ENCODE measurements around the gene BCOR. TPM values are rescaled to one million over a fixed set of nuclear protein-coding genes. Genes with fewer than 3 reads are reported as not detected.

Gene BCOR
- total and polyA plus RNA-seq, 2 of the 13 experiments (the other 11 are each of a cell fraction or from before 2014, with no cell fraction given): 14.3 to 15.2 TPM

DNA sequence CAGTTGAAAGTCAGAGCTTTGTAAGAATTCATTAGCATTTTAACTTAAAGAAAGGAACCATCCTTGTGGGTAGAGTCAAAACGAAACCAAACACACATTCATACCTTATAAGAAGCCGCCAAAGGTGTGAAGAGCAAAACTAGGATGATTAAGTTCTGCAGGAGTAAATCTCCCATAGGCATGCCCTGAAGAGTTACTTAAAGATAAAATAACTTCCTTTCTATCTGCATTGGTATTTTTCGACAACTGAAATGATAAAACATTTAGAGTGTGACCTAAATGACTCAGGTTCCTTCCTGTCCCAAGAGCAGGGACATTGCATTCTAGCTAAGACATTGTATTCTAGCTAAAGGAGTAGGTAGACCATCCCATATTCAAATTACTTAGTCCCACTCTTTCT, 75.3 kb downstream of the BCOR start:
- no peak overlapping the region for H3K4me2 ChIP-seq (ENCODE audit: low read depth, low read length)
- no peak for ATAC-seq
- FAIRE-seq: no peak
- no peak overlapping the region for H3K9ac ChIP-seq (ENCODE audit: insufficient read depth, low read depth, low read length)
- in situ Hi-C loops (cut with HindIII; ENCODE audit: extremely low pct_ligation_motif_present, low pct_unique_long_range_greater_than_20kb): no loop called here
- H3K27me3 ChIP-seq (ENCODE audit: control insufficient read depth in 1 of 2, insufficient read depth in 2 of 2, low read length in 2 of 2): no peaks in the 10 kb centered on the region
- no TSS peak for BruUV-seq (replicated peaks)
- TF ChIP-seq RORA (CRISPR knock-in tag; IDR thresholded peaks at IDR 0.05): no peak
- TF ChIP-seq BRD4 (CRISPR knock-in tag; IDR thresholded peaks at IDR 0.05): no peak
- TF ChIP-seq, protein P1, sequence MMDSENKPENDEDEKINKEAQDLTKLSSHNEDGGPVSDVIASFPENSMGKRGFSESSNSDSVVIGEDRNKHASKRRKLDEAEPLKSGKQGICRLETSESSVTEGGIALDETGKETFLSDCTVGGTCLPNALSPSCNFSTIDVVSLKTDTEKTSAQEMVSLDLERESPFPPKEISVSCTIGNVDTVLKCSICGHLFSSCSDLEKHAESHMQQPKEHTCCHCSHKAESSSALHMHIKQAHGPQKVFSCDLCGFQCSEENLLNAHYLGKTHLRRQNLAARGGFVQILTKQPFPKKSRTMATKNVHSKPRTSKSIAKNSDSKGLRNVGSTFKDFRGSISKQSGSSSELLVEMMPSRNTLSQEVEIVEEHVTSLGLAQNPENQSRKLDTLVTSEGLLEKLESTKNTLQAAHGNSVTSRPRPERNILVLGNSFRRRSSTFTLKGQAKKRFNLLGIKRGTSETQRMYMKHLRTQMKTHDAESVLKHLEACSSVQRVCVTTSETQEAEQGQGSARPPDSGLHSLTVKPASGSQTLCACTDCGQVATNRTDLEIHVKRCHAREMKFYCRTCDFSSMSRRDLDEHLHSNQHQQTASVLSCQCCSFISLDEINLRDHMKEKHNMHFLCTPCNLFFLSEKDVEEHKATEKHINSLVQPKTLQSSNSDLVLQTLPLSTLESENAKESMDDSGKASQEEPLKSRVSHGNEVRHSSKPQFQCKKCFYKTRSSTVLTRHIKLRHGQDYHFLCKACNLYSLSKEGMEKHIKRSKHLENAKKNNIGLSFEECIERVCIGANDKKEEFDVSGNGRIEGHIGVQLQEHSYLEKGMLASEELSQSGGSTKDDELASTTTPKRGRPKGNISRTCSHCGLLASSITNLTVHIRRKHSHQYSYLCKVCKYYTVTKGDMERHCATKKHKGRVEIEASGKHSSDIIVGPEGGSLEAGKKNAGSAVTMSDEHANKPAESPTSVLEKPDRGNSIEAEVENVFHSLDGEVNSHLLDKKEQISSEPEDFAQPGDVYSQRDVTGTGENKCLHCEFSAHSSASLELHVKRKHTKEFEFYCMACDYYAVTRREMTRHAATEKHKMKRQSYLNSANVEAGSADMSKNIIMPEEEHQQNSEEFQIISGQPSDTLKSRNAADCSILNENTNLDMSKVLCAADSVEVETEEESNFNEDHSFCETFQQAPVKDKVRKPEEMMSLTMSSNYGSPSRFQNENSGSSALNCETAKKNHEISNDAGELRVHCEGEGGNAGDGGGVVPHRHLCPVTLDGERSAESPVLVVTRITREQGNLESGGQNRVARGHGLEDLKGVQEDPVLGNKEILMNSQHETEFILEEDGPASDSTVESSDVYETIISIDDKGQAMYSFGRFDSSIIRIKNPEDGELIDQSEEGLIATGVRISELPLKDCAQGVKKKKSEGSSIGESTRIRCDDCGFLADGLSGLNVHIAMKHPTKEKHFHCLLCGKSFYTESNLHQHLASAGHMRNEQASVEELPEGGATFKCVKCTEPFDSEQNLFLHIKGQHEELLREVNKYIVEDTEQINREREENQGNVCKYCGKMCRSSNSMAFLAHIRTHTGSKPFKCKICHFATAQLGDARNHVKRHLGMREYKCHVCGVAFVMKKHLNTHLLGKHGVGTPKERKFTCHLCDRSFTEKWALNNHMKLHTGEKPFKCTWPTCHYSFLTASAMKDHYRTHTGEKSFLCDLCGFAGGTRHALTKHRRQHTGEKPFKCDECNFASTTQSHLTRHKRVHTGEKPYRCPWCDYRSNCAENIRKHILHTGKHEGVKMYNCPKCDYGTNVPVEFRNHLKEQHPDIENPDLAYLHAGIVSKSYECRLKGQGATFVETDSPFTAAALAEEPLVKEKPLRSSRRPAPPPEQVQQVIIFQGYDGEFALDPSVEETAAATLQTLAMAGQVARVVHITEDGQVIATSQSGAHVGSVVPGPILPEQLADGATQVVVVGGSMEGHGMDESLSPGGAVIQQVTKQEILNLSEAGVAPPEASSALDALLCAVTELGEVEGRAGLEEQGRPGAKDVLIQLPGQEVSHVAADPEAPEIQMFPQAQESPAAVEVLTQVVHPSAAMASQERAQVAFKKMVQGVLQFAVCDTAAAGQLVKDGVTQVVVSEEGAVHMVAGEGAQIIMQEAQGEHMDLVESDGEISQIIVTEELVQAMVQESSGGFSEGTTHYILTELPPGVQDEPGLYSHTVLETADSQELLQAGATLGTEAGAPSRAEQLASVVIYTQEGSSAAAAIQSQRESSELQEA (CRISPR knock-in tag; IDR thresholded peaks at IDR 0.05; ENCODE audit: not compliant biosample characterization): no peak
- TF ChIP-seq ZNF816 (CRISPR knock-in tag; IDR thresholded peaks at IDR 0.05; ENCODE audit: borderline replicate concordance): no peak
- TF ChIP-seq, protein P2, sequence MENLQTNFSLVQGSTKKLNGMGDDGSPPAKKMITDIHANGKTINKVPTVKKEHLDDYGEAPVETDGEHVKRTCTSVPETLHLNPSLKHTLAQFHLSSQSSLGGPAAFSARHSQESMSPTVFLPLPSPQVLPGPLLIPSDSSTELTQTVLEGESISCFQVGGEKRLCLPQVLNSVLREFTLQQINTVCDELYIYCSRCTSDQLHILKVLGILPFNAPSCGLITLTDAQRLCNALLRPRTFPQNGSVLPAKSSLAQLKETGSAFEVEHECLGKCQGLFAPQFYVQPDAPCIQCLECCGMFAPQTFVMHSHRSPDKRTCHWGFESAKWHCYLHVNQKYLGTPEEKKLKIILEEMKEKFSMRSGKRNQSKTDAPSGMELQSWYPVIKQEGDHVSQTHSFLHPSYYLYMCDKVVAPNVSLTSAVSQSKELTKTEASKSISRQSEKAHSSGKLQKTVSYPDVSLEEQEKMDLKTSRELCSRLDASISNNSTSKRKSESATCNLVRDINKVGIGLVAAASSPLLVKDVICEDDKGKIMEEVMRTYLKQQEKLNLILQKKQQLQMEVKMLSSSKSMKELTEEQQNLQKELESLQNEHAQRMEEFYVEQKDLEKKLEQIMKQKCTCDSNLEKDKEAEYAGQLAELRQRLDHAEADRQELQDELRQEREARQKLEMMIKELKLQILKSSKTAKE (CRISPR knock-in tag; IDR thresholded peaks at IDR 0.05; ENCODE audit: borderline replicate concordance): no peak
- no peak overlapping the region for H2AFZ ChIP-seq (ENCODE audit: low read length)
- no peak overlapping the region for H3K27ac ChIP-seq (ENCODE audit: extremely low read length, insufficient read depth, low read length)
- no peaks in the 10 kb centered on the region for H3K4me1 ChIP-seq (ENCODE audit: insufficient read depth, low read length)
- H3K79me2 ChIP-seq (ENCODE audit: insufficient read depth, low read length): no peaks in the 10 kb centered on the region
- ChIA-PET CTCF (ENCODE audit: low intra/inter-chr PET ratio, low total read pairs) (no interaction called here), POLR2A (interaction anchor here (1.1 kb wide), 2 partner anchors 9 to 12 kb away, joined by 3 read pairs; no protein-coding TSS in a partner anchor)
- no peak overlapping the region for H3K4me3 ChIP-seq (replicated peaks in 1 of 3; ENCODE audit: insufficient read depth in 1 of 3, low read depth in 2 of 3, low read length in 3 of 3)
- no peaks in the 10 kb centered on the region for H3K9me3 ChIP-seq (ENCODE audit: low read length)
- 38% methylated on average over 3 of the region's 3 CpGs for WGBS (ENCODE audit: low lambda C conversion rate)
- H4K20me1 ChIP-seq (ENCODE audit: insufficient read depth, low read length): no peaks in the 10 kb centered on the region
- intact Hi-C loops (cut with micrococcal nuclease; ENCODE audit: unreplicated experiment): no loop called here
- no peak for DNase-seq (ENCODE audit: low spot score)
- H3K36me3 ChIP-seq (replicated peaks in 1 of 2; ENCODE audit: control insufficient read depth in 1 of 2, insufficient read depth in 2 of 2, low read length in 2 of 2): no peaks in the 10 kb centered on the region
